Measurements from ENCODE around the gene OR51B4. TPM values are rescaled to one million over a fixed set of nuclear protein-coding genes. Genes with fewer than 3 reads are reported as not detected.

OR51B4 gene
- total RNA-seq, 3 donors from 2014 or later: 0.48 TPM; not detected in 2

DNA sequence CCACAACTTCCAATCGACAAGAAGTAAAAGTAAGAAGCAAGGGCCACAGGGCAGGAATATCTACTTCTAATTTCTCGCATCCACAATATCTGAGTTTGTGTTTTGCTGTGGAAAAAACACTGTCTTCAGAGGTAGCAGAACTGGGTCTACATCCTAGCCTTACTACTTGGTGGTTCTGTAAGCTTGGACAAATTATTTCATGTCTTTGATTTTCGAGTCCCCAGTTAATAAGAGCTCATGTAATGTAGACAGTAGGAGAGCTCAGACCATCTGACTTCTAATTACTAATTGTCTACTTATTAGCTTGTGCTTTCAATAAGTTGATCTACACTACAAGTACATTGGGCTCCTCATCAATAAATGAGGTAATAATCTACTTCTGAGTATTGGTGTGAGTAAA is 18.7 kb downstream of the OR51B4 start:
- no peaks in the 10 kb centered on the region for H3K9me3 ChIP-seq
- TF ChIP-seq POLR2AphosphoS5 (IDR thresholded peaks at IDR 0.05) (no peak), POLR2A (IDR thresholded peaks at IDR 0.05) (no peak)
- TF ChIP-seq, protein P1, sequence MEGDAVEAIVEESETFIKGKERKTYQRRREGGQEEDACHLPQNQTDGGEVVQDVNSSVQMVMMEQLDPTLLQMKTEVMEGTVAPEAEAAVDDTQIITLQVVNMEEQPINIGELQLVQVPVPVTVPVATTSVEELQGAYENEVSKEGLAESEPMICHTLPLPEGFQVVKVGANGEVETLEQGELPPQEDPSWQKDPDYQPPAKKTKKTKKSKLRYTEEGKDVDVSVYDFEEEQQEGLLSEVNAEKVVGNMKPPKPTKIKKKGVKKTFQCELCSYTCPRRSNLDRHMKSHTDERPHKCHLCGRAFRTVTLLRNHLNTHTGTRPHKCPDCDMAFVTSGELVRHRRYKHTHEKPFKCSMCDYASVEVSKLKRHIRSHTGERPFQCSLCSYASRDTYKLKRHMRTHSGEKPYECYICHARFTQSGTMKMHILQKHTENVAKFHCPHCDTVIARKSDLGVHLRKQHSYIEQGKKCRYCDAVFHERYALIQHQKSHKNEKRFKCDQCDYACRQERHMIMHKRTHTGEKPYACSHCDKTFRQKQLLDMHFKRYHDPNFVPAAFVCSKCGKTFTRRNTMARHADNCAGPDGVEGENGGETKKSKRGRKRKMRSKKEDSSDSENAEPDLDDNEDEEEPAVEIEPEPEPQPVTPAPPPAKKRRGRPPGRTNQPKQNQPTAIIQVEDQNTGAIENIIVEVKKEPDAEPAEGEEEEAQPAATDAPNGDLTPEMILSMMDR (IDR thresholded peaks at IDR 0.05): no peak
- H3K4me1 ChIP-seq: no peaks in the 10 kb centered on the region
- intact Hi-C loops (cut with DNase I; ENCODE audit: low total_unique reads): no loop called here
- no peak for DNase-seq (ENCODE audit: low spot score in 2 of 2)
- no peak overlapping the region for H3K4me3 ChIP-seq
- H3K36me3 ChIP-seq: no peaks in the 10 kb centered on the region
- H3K27ac ChIP-seq: no peak overlapping the region
- H3K27me3 ChIP-seq: no peaks in the 10 kb centered on the region

DNA sequence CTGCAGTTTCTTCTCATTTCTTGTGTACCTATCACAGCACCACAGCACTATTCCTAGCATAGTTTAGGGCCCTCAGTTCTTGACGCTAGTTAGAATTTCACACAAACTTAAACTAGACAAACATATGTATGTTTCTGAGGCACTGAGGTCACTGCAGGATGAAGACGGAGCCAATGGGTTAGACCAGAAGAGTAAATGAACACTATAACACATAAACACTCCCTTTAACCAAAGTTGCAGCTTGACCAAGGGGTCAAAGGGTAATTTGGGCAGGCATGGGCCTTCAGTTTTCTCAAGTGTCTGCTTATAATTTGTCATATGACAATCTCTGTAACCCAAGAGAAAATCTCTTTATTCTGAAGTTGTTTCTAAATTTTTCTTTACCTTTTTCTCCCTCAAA is 19.1 kb downstream of the OR51B4 start:
- Histone ChIP-seq H3K27ac (no peak overlapping the region), H3K4me3 (no peak overlapping the region), H3K36me3 (no peaks in the 10 kb centered on the region), H3K4me1 (no peaks in the 10 kb centered on the region), H3K9me3 (no peaks in the 10 kb centered on the region), H3K27me3 (no peaks in the 10 kb centered on the region)
- intact Hi-C loops (cut with DNase I; ENCODE audit: low total_unique reads): no loop called here
- no peak for DNase-seq (ENCODE audit: low spot score in 2 of 2)
- TF ChIP-seq, protein P1 (IDR thresholded peaks at IDR 0.05): no peak
- no peak for TF ChIP-seq POLR2AphosphoS5 (IDR thresholded peaks at IDR 0.05)
- no peak for TF ChIP-seq POLR2A (IDR thresholded peaks at IDR 0.05)

DNA sequence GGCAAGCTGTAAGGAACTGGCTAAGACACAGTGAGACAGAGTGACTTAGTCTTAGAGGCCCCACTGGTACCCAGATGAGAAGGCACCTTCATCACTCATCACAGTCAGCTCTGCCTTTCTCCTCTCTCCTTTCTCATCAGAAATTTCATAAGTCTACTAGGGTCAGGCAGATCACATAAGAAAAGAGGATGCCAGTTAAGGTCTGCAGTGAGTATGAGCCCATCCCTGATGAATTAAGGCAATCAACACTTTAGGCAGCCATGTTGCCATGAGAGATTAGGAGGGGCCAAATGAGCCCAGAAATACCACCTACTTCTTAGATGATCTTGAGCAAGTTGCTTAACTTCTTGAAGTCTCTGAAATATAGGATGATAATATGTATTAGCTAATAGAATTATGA is 20.1 kb downstream of the OR51B4 start:
- Histone ChIP-seq H3K4me1 (no peaks in the 10 kb centered on the region), H3K9me3 (no peaks in the 10 kb centered on the region), H3K27me3 (no peaks in the 10 kb centered on the region), H3K4me3 (no peak overlapping the region), H3K27ac (no peak overlapping the region), H3K36me3 (no peaks in the 10 kb centered on the region)
- TF ChIP-seq POLR2AphosphoS5 (IDR thresholded peaks at IDR 0.05): no peak
- TF ChIP-seq, protein P1 (IDR thresholded peaks at IDR 0.05): no peak
- no peak for TF ChIP-seq POLR2A (IDR thresholded peaks at IDR 0.05)
- intact Hi-C loops (cut with DNase I; ENCODE audit: low total_unique reads): no loop called here
- DNase-seq (ENCODE audit: low spot score in 2 of 2): no peak

DNA sequence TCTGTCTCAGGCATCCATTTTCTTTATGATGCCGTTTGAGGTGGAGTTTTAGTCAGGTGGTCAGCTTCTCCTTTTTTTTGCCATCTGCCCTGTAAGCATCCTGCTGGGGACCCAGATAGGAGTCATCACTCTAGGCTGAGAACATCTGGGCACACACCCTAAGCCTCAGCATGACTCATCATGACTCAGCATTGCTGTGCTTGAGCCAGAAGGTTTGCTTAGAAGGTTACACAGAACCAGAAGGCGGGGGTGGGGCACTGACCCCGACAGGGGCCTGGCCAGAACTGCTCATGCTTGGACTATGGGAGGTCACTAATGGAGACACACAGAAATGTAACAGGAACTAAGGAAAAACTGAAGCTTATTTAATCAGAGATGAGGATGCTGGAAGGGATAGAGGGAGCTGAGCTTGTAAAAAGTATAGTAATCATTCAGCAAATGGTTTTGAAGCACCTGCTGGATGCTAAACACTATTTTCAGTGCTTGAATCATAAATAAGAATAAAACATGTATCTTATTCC is 21.1 kb downstream of the OR51B4 start:
- no peak for DNase-seq (ENCODE audit: low spot score in 2 of 2)
- Histone ChIP-seq H3K36me3 (no peaks in the 10 kb centered on the region), H3K27ac (no peak overlapping the region), H3K27me3 (no peaks in the 10 kb centered on the region), H3K4me1 (no peaks in the 10 kb centered on the region), H3K4me3 (no peak overlapping the region), H3K9me3 (no peaks in the 10 kb centered on the region)
- TF ChIP-seq POLR2A (IDR thresholded peaks at IDR 0.05) (no peak), POLR2AphosphoS5 (IDR thresholded peaks at IDR 0.05) (no peak)
- TF ChIP-seq, protein P1 (IDR thresholded peaks at IDR 0.05): no peak
- intact Hi-C loops (cut with DNase I; ENCODE audit: low total_unique reads): no loop called here

DNA sequence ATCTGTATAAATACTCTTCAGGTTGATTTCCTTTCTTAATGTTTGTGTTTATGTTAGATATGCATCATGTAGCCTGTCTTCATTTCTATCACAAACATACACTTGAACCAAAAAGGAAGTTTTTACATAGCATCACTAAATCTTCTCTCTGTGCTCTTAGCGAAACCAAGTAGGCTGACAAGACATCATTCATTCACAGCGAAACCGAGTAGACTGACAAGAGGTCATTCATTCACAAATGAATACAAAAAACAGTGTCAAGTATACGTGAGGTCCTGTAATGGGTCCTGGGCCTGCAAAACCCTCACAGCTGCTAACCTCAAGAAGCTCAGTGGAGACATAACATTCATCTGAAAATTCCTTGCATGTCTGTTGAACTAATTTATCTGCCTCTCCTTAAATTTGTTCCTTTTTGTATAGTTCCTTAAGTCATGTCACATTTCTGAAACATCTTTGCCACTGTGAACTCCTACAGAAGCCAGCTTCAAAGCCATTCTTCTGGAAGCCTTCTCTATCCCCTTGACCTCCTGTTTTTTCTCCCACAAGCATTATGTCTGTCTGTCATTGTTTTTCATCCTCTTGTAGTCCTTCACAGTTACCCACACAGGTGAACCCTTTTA is 22.2 kb downstream of the OR51B4 start:
- no peaks in the 10 kb centered on the region for H3K9me3 ChIP-seq
- no peaks in the 10 kb centered on the region for H3K4me1 ChIP-seq
- intact Hi-C loops (cut with DNase I; ENCODE audit: low total_unique reads): no loop called here
- H3K27me3 ChIP-seq: no peaks in the 10 kb centered on the region
- H3K4me3 ChIP-seq: no peak overlapping the region
- no peak for TF ChIP-seq POLR2A (IDR thresholded peaks at IDR 0.05)
- TF ChIP-seq POLR2AphosphoS5 (IDR thresholded peaks at IDR 0.05): no peak
- TF ChIP-seq, protein P1 (IDR thresholded peaks at IDR 0.05): no peak
- DNase-seq (ENCODE audit: low spot score in 2 of 2): no peak
- H3K36me3 ChIP-seq: no peaks in the 10 kb centered on the region
- no peak overlapping the region for H3K27ac ChIP-seq

Data from breast epithelium (tissue), 4 donors.